Measurements from ENCODE around the gene AAR2.

DNA sequence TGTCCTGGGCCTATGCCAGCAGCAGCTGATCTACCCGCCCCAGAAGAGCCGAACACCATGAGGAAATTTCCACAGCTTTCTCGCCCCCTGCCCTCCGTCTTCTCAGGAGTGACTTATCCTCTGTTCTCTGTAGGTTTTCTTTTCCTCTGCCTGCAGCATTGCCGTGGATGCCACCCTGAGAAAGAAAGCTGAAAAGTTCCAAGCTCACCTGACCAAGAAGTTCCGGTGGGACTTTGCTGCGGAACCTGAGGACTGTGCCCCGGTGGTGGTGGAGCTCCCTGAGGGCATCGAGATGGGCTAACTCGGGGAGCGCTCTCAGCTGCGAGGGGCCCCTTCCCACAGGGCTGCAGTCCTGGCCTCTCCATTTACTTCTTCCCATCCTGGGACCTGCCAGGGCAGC lies 19.2 kb downstream of the AAR2 start:
- TF ChIP-seq CTCF (IDR thresholded peaks at IDR 0.05) (no peak), POLR2AphosphoS5 (IDR thresholded peaks at IDR 0.05; ENCODE audit: low read depth, low read length) (no peak), TCF7L2 (IDR thresholded peaks at IDR 0.05; ENCODE audit: low read depth, low read length) (no peak)
- TF ChIP-seq, protein P1, sequence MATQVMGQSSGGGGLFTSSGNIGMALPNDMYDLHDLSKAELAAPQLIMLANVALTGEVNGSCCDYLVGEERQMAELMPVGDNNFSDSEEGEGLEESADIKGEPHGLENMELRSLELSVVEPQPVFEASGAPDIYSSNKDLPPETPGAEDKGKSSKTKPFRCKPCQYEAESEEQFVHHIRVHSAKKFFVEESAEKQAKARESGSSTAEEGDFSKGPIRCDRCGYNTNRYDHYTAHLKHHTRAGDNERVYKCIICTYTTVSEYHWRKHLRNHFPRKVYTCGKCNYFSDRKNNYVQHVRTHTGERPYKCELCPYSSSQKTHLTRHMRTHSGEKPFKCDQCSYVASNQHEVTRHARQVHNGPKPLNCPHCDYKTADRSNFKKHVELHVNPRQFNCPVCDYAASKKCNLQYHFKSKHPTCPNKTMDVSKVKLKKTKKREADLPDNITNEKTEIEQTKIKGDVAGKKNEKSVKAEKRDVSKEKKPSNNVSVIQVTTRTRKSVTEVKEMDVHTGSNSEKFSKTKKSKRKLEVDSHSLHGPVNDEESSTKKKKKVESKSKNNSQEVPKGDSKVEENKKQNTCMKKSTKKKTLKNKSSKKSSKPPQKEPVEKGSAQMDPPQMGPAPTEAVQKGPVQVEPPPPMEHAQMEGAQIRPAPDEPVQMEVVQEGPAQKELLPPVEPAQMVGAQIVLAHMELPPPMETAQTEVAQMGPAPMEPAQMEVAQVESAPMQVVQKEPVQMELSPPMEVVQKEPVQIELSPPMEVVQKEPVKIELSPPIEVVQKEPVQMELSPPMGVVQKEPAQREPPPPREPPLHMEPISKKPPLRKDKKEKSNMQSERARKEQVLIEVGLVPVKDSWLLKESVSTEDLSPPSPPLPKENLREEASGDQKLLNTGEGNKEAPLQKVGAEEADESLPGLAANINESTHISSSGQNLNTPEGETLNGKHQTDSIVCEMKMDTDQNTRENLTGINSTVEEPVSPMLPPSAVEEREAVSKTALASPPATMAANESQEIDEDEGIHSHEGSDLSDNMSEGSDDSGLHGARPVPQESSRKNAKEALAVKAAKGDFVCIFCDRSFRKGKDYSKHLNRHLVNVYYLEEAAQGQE (IDR thresholded peaks at IDR 0.05; ENCODE audit: insufficient read depth in 1 of 2, low read depth in 2 of 2, low read length in 1 of 2): no peak

Measured in Panc1 (cell line).